Fibroblast of villous mesenchyme (primary cell): Measurements from ENCODE around the gene RUSC1. TPM values are rescaled to one million over a fixed set of nuclear protein-coding genes. Genes with fewer than 3 reads are reported as not detected.

Experiments
- DNase-seq: peaks from one replicate; pipeline ENCODE4 v3.0.0-alpha.2; 2010; ENCODE audit warnings: low read depth
- H3K4me3 ChIP-seq: 2 replicates; pipeline ENCODE4 v1.5.1; 2011; ENCODE audit warnings: low read depth, mild to moderate bottlenecking, low read length
- CTCF ChIP-seq: IDR thresholded peaks from 2 replicates; pipeline ENCODE4 v1.5.1; 2012; ENCODE audit warnings: low read depth, mild to moderate bottlenecking, low read length; ENCODE audit not compliant: insufficient read depth
- total RNA-seq: library from RNA; depleted of rRNA; stranded (reverse); fragments of >200 nt; gene quantifications from 2 replicates; pipeline ENCODE4 v1.2.3, GENCODE V29; 2012

RUSC1 gene
- total RNA-seq, 1 donor, result 22.9 TPM

- no peak for DNase-seq
- TF ChIP-seq CTCF, result no peak
- no peak overlapping the region for H3K4me3 ChIP-seq
Measured at GRCh38 chr1:155329980-155330598, 9.4 kb downstream of the RUSC1 start.

- no peak for DNase-seq
- H3K4me3 ChIP-seq, result no peak overlapping the region
- no peak for TF ChIP-seq CTCF
Measured at GRCh38 chr1:155334962-155335361, 14.3 kb downstream of the RUSC1 start.

GRCh38 chr1:155339515-155340097 is 18.9 kb downstream of the RUSC1 start:
- no peak overlapping the region for H3K4me3 ChIP-seq
- no peak for TF ChIP-seq CTCF
- peak; percentile 44 for DNase-seq

GRCh38 chr1:155342842-155343241 is 22.1 kb downstream of the RUSC1 start:
- no peak overlapping the region for H3K4me3 ChIP-seq
- TF ChIP-seq CTCF, result no peak
- DNase-seq, result no peak

- no peak for TF ChIP-seq CTCF
- no peak for DNase-seq
- H3K4me3 ChIP-seq, result no peak overlapping the region
Measured at GRCh38 chr1:155352631-155353030, 31.9 kb downstream of the RUSC1 start.

- no peak for DNase-seq
- H3K4me3 ChIP-seq, result no peak overlapping the region
- TF ChIP-seq CTCF, result no peak
Measured at GRCh38 chr1:155360051-155360450, 39.4 kb downstream of the RUSC1 start.

- no peak for DNase-seq
- no peak for TF ChIP-seq CTCF
- H3K4me3 ChIP-seq, result no peak overlapping the region
Measured at GRCh38 chr1:155379180-155379579, 58.5 kb downstream of the RUSC1 start.
